ENCODE results near the gene CD69.

GRCh38 chr12:9740106-9740750, 20.5 kb downstream of the CD69 start:
- TF ChIP-seq CTCF (IDR thresholded peaks at IDR 0.05) = no peak
- no peak for TF ChIP-seq EZH2 (IDR thresholded peaks at IDR 0.05; ENCODE audit: borderline replicate concordance, insufficient read depth, low read depth, low read length, poor library complexity, severe bottlenecking)
